Hepatocyte (in vitro differentiated cells): ENCODE data around the gene ABCB8.

Source experiments
- EZH2 ChIP-seq: fragments of 200-600 bp; sonication (generic); IDR thresholded peaks from 2 replicates; pipeline ENCODE4 v1.6.1; 2016; ENCODE audit warnings: antibody characterized with exemption, mild to moderate bottlenecking, borderline replicate concordance
- EZH2phosphoT487 ChIP-seq: fragments of 200-600 bp; sonication (generic); IDR thresholded peaks from one replicate; pipeline ENCODE4 v1.6.1; 2018; ENCODE audit warnings: antibody characterized with exemption, mild to moderate bottlenecking, low read depth, moderate library complexity; ENCODE audit not compliant: unreplicated experiment, severe bottlenecking
- TF ChIP-seq, protein P1 (sequence below): fragments of 200-600 bp; sonication (generic); IDR thresholded peaks from 2 replicates; pipeline ENCODE4 v1.5.1; 2016; ENCODE audit warnings: antibody characterized with exemption, mild to moderate bottlenecking; ENCODE audit not compliant: poor library complexity

DNA sequence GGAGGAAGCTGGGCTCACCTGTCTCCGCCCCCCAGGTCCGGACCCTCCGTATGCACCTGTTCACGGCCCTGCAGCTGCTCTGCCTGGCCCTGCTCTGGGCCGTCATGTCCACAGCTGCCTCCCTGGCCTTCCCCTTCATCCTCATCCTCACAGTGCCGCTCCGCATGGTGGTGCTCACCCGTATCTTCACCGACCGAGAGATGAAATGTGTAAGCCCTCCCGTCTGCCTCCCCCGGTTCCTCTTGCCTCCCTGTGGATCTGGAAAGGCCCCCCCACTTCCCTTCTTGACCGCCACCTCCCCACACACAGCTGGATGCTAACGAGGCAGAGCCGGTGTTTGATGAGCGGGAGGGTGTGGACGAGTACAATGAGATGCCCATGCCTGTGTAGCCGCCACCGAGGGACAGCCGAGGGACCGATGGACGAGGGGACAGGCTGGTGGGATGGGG, 47.8 kb downstream of the ABCB8 start:
- TF ChIP-seq EZH2 (no peak), EZH2phosphoT487 (no peak)
- TF ChIP-seq, protein P1, sequence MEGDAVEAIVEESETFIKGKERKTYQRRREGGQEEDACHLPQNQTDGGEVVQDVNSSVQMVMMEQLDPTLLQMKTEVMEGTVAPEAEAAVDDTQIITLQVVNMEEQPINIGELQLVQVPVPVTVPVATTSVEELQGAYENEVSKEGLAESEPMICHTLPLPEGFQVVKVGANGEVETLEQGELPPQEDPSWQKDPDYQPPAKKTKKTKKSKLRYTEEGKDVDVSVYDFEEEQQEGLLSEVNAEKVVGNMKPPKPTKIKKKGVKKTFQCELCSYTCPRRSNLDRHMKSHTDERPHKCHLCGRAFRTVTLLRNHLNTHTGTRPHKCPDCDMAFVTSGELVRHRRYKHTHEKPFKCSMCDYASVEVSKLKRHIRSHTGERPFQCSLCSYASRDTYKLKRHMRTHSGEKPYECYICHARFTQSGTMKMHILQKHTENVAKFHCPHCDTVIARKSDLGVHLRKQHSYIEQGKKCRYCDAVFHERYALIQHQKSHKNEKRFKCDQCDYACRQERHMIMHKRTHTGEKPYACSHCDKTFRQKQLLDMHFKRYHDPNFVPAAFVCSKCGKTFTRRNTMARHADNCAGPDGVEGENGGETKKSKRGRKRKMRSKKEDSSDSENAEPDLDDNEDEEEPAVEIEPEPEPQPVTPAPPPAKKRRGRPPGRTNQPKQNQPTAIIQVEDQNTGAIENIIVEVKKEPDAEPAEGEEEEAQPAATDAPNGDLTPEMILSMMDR: no peak
